Loucy (cell line): Measurements from ENCODE around the gene OR5M8.

ENCODE experiments used
- H2AFZ ChIP-seq: fragments of 200-600 bp; sonication (generic); 2 replicates; pipeline ENCODE4 v1.6.0; 2016; ENCODE audit warnings: antibody characterized with exemption, mild to moderate bottlenecking, low read length, moderate library complexity
- H3F3A ChIP-seq: fragments of 200-600 bp; 2 replicates; pipeline ENCODE4 v1.6.0; 2016; ENCODE audit warnings: antibody characterized with exemption, low read depth, mild to moderate bottlenecking
- H3K27me3 ChIP-seq: fragments of 200-600 bp; sonication (generic); 2 replicates; pipeline ENCODE4 v1.6.1; 2014; ENCODE audit warnings: low read length, mild to moderate bottlenecking; ENCODE audit not compliant: insufficient read depth, poor library complexity, severe bottlenecking
- H3K36me3 ChIP-seq: fragments of 200-600 bp; sonication (generic); 2 replicates; pipeline ENCODE4 v1.6.1; 2016; ENCODE audit warnings: low read length; ENCODE audit not compliant: insufficient read depth
- H3K4me1 ChIP-seq: fragments of 200-600 bp; sonication (generic); 2 replicates; pipeline ENCODE4 v1.5.1; 2014; ENCODE audit warnings: low read length, mild to moderate bottlenecking; ENCODE audit not compliant: insufficient read depth, poor library complexity, severe bottlenecking
- H3K4me2 ChIP-seq: fragments of 200-600 bp; sonication (generic); 2 replicates; pipeline ENCODE4 v1.6.0; 2014; ENCODE audit warnings: antibody characterized with exemption, low read length, low read depth, mild to moderate bottlenecking; ENCODE audit not compliant: poor library complexity, severe bottlenecking
- H3K4me3 ChIP-seq: fragments of 200-600 bp; sonication (generic); 2 replicates; pipeline ENCODE4 v1.5.1; 2014; ENCODE audit warnings: low read length, mild to moderate bottlenecking, mixed read lengths; ENCODE audit not compliant: poor library complexity, severe bottlenecking
- H3K79me2 ChIP-seq: fragments of 200-600 bp; sonication (generic); 2 replicates; pipeline ENCODE4 v1.6.1; 2014; ENCODE audit warnings: low read length; ENCODE audit not compliant: insufficient read depth
- H3K9ac ChIP-seq: fragments of 200-600 bp; sonication (generic); 2 replicates; pipeline ENCODE4 v1.6.0; 2014; ENCODE audit warnings: mild to moderate bottlenecking, low read depth, low read length, moderate library complexity; ENCODE audit not compliant: poor library complexity, severe bottlenecking
- H3K9me2 ChIP-seq: fragments of 200-600 bp; sonication (generic); replicated peaks from 2 replicates; pipeline ENCODE4 v1.6.1; 2016; ENCODE audit warnings: low read depth, low read length, mixed read lengths
- H3K9me3 ChIP-seq: fragments of 200-600 bp; sonication (generic); 2 replicates; pipeline ENCODE4 v1.6.1; 2014; ENCODE audit warnings: mild to moderate bottlenecking, antibody characterized with exemption, low read length, low read depth; ENCODE audit not compliant: insufficient read depth
- H4K20me1 ChIP-seq: fragments of 200-600 bp; sonication (generic); 2 replicates; pipeline ENCODE4 v1.6.0; 2014; ENCODE audit warnings: antibody characterized with exemption, low read length, mild to moderate bottlenecking; ENCODE audit not compliant: insufficient read depth, poor library complexity, severe bottlenecking
- CTCF ChIP-seq: fragments of 200-600 bp; sonication (generic); conservative IDR thresholded peaks from 2 replicates; pipeline ENCODE4 v1.5.1; 2014; ENCODE audit warnings: mild to moderate bottlenecking, antibody characterized with exemption, low read length
- EZH2phosphoT487 ChIP-seq: fragments of 200-600 bp; IDR thresholded peaks from 2 replicates; pipeline ENCODE4 v1.6.1; 2018; ENCODE audit warnings: antibody characterized with exemption, mild to moderate bottlenecking, moderate library complexity, borderline replicate concordance

The OR5M8 gene

GRCh38 chr11:56495117-56495516 lies 3.9 kb upstream of the OR5M8 start:
- Histone ChIP-seq H3K4me2 (no peak overlapping the region), H2AFZ (no peak overlapping the region), H3K9me3 (no peaks in the 10 kb centered on the region), H4K20me1 (no peaks in the 10 kb centered on the region), H3F3A (no peaks in the 10 kb centered on the region), H3K9ac (no peak overlapping the region), H3K79me2 (no peaks in the 10 kb centered on the region), H3K36me3 (no peaks in the 10 kb centered on the region), H3K9me2 (no peaks in the 10 kb centered on the region), H3K4me3 (no peak overlapping the region), H3K4me1 (no peaks in the 10 kb centered on the region), H3K27me3 (no peaks in the 10 kb centered on the region)
- no peak for TF ChIP-seq CTCF
- no peak for TF ChIP-seq EZH2phosphoT487

GRCh38 chr11:56486801-56487200 lies 4.4 kb downstream of the OR5M8 start:
- Histone ChIP-seq H3K9me3 (no peaks in the 10 kb centered on the region), H3K4me1 (no peaks in the 10 kb centered on the region), H2AFZ (no peak overlapping the region), H3K27me3 (no peaks in the 10 kb centered on the region), H3K4me3 (no peak overlapping the region), H3K9me2 (no peaks in the 10 kb centered on the region), H3K9ac (no peak overlapping the region), H3K4me2 (no peak overlapping the region), H3K36me3 (no peaks in the 10 kb centered on the region), H3F3A (no peaks in the 10 kb centered on the region), H3K79me2 (no peaks in the 10 kb centered on the region), H4K20me1 (no peaks in the 10 kb centered on the region)
- TF ChIP-seq CTCF = no peak
- TF ChIP-seq EZH2phosphoT487 = no peak

- H3K27me3 ChIP-seq = no peaks in the 10 kb centered on the region
- TF ChIP-seq EZH2phosphoT487 = no peak
- TF ChIP-seq CTCF = no peak
- H3K4me1 ChIP-seq = no peaks in the 10 kb centered on the region
- no peaks in the 10 kb centered on the region for H3K9me2 ChIP-seq
- no peaks in the 10 kb centered on the region for H3K9me3 ChIP-seq
- H3K4me2 ChIP-seq = no peak overlapping the region
- H3K79me2 ChIP-seq = no peaks in the 10 kb centered on the region
- no peak overlapping the region for H2AFZ ChIP-seq
- H3K36me3 ChIP-seq = no peaks in the 10 kb centered on the region
- no peak overlapping the region for H3K9ac ChIP-seq
- H4K20me1 ChIP-seq = no peaks in the 10 kb centered on the region
- no peaks in the 10 kb centered on the region for H3F3A ChIP-seq
- H3K4me3 ChIP-seq = no peak overlapping the region
Observed at GRCh38 chr11:56474729-56475235, 16.4 kb downstream of the OR5M8 start.
